Skeletal muscle satellite cell (primary cell): ENCODE results near the gene UTP15.

Source experiments
- H3K27me3 ChIP-seq: 2 replicates; pipeline ENCODE4 v1.7.0; 2013; ENCODE audit warnings: low read length; ENCODE audit not compliant: control insufficient read depth, insufficient read depth
- H3K36me3 ChIP-seq: 2 replicates; pipeline ENCODE4 v1.7.0; 2013; ENCODE audit warnings: mild to moderate bottlenecking, control low read depth, low read length; ENCODE audit not compliant: insufficient read depth
- H3K4me1 ChIP-seq: 2 replicates; pipeline ENCODE4 v1.7.0; 2013; ENCODE audit warnings: low read length; ENCODE audit not compliant: control insufficient read depth, insufficient read depth
- H3K4me2 ChIP-seq: 2 replicates; pipeline ENCODE4 v1.7.0; 2013; ENCODE audit warnings: mild to moderate bottlenecking, low read length
- H3K4me3 ChIP-seq: 2 replicates; pipeline ENCODE4 v1.7.0; 2013; ENCODE audit warnings: low read length
- H3K9ac ChIP-seq: 2 replicates; pipeline ENCODE4 v1.7.0; 2013; ENCODE audit warnings: mild to moderate bottlenecking, low read depth, low read length, moderate library complexity
- H3K9me3 ChIP-seq: replicated peaks from 2 replicates; pipeline ENCODE4 v1.7.0; 2013; ENCODE audit warnings: mild to moderate bottlenecking, control low read depth, low read length

The UTP15 gene

DNA sequence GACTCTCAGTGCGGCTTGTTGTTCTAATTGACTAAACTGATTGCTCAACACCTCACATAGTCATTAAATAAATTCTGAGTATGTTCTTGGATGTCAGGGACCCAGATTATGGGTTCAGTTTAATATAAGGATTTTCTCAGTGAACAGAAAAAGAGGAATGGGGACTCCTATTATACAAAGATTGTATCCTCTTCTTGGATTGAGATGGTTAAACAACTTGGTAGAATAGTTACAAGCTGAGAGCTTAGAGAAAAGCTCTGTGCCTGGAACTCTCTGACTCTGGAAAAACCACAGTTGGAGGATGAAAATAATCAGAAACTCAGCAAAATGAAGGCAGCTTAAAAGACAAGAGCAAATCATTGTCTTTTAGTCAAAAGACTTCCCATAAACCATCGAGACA, 30.6 kb upstream of the UTP15 start:
- peaks cover 27% of the 10 kb centered on the region for H3K27me3 ChIP-seq
- H3K36me3 ChIP-seq = no peaks in the 10 kb centered on the region
- H3K4me3 ChIP-seq = no peak overlapping the region
- no peak overlapping the region for H3K4me2 ChIP-seq
- H3K9me3 ChIP-seq = no peaks in the 10 kb centered on the region
- H3K9ac ChIP-seq = no peak overlapping the region
- H3K4me1 ChIP-seq = peaks cover 4% of the 10 kb centered on the region

DNA sequence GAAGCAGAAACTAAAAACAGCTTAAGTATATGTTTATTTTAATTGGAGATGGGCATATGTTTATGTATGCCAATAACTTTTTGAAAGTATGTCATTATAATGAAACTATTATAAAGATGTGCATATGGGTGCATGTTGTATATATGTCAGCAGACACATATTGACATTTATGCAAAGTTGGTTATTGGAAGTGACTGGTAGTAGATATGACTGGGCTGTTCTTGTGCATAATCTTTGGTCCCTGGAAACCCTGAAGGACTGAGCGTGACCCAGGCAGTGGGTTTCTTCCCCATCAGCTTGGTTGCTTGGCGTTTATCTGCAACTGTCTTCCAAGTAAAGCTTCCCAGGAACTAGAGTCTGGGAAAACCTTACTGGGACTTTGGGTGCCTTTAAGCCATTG, 25.8 kb upstream of the UTP15 start:
- Histone ChIP-seq H3K4me3 (no peak overlapping the region), H3K4me1 (no peaks in the 10 kb centered on the region), H3K4me2 (no peak overlapping the region), H3K9me3 (no peaks in the 10 kb centered on the region), H3K36me3 (no peaks in the 10 kb centered on the region), H3K9ac (no peak overlapping the region), H3K27me3 (peaks cover 18% of the 10 kb centered on the region)

DNA sequence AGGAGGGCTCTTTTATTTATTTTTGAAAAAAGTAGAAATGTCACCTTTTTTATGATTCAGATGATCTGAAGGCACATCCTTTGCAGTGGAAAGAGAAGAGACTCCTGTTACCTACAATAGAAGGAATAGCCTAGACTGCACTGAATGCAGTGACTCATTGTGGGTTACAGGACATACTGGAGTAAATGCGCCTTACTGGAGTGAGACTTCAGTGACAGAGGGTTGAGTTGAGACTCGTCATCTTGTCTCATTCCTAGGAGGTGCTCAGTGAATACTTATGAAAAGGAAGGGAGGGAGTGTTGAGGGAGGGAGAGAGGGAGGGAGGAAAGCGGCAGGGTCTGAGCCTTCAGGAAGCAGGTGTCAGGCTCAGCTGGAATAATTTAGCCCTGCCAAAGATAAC, 25.4 kb upstream of the UTP15 start:
- H3K4me3 ChIP-seq = no peak overlapping the region
- H3K4me2 ChIP-seq = no peak overlapping the region
- H3K36me3 ChIP-seq = no peaks in the 10 kb centered on the region
- no peaks in the 10 kb centered on the region for H3K4me1 ChIP-seq
- H3K9ac ChIP-seq = no peak overlapping the region
- no peaks in the 10 kb centered on the region for H3K9me3 ChIP-seq
- H3K27me3 ChIP-seq = peaks cover 19% of the 10 kb centered on the region

DNA sequence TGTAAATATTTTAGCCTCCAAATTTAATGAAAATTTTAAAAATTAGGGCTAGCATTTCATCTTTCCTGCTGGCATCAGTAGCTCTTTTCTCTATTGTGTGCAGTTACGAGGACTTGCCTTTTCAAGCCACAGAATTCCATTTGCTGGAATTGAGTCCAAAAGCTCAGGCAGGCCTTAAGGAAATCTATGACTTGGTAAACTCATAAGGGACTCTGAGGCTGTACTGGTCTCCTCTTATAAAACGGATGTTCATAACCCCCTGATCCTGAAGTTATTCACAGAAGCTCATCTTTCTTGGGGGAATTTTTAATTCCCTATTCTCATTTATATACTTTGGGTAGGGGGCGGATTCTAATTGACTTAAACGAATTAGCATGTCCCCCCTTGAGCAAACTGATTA, 23.5 kb upstream of the UTP15 start:
- Histone ChIP-seq H3K9ac (no peak overlapping the region), H3K4me2 (no peak overlapping the region), H3K9me3 (no peaks in the 10 kb centered on the region), H3K36me3 (no peaks in the 10 kb centered on the region), H3K4me1 (no peaks in the 10 kb centered on the region), H3K4me3 (no peak overlapping the region), H3K27me3 (peaks cover 21% of the 10 kb centered on the region)

DNA sequence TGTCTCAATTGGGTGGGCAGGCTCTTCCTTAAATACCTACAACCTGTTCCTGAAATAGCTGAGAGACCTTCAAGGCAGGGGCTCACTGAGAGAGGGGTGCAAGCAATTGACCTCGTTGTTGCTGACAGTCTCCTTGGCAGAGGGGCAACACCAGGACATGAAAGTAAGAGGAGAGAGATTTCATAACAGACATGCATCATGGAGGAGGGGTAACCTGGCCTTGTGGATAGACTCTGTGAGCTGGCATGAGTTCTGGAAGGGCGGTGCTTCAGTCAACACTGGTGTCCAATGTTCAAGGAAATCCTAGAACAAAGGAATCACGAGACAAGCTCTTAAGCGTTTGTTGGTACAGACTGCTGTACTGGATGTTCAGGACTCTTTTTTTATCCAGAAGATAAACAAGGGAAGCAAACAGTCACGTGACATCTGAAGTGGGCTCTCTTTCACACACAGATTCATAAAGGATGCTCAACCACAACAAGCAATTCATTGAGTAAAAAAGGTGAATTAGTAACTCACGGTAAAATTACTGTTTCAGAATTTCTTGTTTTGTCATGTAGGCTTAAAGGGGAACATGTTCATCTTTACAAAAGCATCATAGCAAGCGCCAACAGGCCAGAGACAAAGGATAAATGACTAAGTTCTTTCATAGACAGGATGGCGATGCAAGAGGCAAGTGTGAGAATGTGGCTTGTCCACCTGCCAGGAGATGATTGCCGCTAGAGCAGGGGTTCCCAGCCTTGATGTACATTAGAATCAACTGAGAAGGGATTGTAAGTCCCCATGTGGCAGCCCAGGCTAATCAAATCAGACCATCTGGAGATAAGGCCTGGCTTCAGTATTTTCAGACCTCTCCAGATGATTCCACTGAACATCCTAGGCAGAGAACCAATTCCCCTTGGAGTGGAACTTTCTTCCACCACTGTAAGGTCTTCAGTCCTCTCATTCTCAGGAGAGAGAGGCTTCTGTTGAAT, 20.8 kb upstream of the UTP15 start:
- H3K9ac ChIP-seq = no peak overlapping the region
- H3K36me3 ChIP-seq = no peaks in the 10 kb centered on the region
- H3K4me1 ChIP-seq = no peaks in the 10 kb centered on the region
- H3K9me3 ChIP-seq = no peaks in the 10 kb centered on the region
- H3K4me3 ChIP-seq = no peak overlapping the region
- H3K27me3 ChIP-seq = peaks cover 21% of the 10 kb centered on the region
- H3K4me2 ChIP-seq = no peak overlapping the region

DNA sequence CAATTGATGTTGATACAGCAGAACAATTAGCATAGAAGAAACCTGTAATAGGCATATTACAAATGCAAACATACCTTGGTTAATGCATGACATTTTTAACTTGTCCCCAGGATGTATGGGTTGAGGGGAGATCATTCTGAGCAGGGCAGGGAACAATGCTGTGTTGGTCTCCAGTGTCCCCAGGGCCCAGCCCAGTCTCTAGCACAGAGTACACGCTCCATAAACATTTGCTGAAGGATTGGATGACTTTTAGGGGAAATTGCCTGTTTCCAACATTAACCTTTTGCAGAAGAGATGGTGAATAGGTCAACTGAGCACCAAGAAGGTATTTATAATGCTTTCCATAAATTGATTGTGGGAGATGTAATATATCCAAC, 20.2 kb upstream of the UTP15 start:
- Histone ChIP-seq H3K36me3 (no peaks in the 10 kb centered on the region), H3K4me1 (no peaks in the 10 kb centered on the region), H3K4me3 (no peak overlapping the region), H3K9ac (no peak overlapping the region), H3K9me3 (no peaks in the 10 kb centered on the region), H3K27me3 (peaks cover 21% of the 10 kb centered on the region), H3K4me2 (no peak overlapping the region)

DNA sequence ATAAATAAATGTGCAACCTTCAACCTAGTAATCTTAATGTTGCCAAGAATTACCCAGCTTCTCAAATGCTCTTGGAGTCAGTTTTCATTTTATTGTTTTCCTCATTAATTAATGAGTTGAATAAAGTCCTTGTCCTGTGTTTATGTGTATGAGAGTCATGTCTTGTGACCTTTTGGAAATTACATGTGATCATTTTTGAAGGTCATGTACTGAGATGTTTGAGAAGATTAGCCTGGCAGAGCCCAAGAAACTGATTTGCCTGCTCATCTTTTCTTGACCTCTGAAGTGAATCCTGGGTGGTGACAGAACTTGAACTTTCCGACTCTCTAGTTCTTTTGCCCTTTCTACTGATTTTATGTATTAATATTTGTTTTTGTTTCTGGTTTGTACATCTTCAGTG, 15.5 kb upstream of the UTP15 start:
- peaks cover 14% of the 10 kb centered on the region for H3K36me3 ChIP-seq
- no peaks in the 10 kb centered on the region for H3K4me1 ChIP-seq
- H3K4me3 ChIP-seq = no peak overlapping the region

DNA sequence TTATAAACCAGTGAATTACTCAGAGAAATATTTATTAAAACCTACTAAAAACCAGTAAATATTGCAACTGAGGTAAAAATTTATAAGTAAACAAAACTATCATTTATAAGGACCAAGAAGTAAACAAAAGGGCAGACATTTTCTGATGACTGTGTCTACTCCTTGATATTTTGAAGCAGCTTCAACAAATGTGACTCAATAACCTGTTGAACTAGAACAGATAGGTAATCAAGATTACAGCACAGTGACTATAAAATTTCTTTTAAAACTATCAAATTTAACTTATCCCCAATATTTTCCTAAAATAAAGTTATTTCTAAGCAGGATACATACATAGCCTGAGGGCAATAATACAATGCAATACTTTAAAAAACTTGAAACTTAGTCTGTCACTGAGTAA, 12.9 kb upstream of the UTP15 start:
- Histone ChIP-seq H3K9me3 (no peaks in the 10 kb centered on the region), H3K4me2 (no peak overlapping the region), H3K9ac (no peak overlapping the region), H3K4me1 (no peaks in the 10 kb centered on the region), H3K4me3 (no peak overlapping the region), H3K36me3 (peaks cover 24% of the 10 kb centered on the region), H3K27me3 (no peaks in the 10 kb centered on the region)

More for the DNA sequence above, 15.5 kb upstream of the UTP15 start:
- Histone ChIP-seq H3K9me3 (no peaks in the 10 kb centered on the region), H3K9ac (no peak overlapping the region), H3K4me2 (no peak overlapping the region), H3K27me3 (peaks cover 5% of the 10 kb centered on the region)

DNA sequence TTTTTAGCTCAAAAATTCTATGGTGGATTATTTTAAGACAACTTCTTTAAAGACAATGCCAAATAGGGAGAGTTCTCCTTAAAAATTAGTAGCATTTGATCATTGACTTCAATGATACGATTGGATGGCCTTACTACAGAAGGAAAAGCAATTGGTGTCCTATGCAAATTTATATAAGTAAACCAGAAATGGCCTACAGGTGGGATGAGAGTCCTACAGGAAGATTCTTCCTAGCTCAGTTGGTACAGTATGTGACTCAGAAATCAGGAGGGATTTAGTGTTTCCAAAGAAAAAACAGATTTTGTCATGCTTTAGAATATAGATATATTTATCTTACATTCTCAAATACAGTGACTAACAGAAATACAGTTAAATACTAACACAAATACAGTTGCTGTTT, 6.6 kb upstream of the UTP15 start:
- H3K27me3 ChIP-seq = no peaks in the 10 kb centered on the region
- no peaks in the 10 kb centered on the region for H3K9me3 ChIP-seq
- peaks cover 20% of the 10 kb centered on the region for H3K36me3 ChIP-seq
- no peak overlapping the region for H3K4me2 ChIP-seq
- H3K4me3 ChIP-seq = no peak overlapping the region
- H3K9ac ChIP-seq = no peak overlapping the region
- peaks cover 5% of the 10 kb centered on the region for H3K4me1 ChIP-seq

DNA sequence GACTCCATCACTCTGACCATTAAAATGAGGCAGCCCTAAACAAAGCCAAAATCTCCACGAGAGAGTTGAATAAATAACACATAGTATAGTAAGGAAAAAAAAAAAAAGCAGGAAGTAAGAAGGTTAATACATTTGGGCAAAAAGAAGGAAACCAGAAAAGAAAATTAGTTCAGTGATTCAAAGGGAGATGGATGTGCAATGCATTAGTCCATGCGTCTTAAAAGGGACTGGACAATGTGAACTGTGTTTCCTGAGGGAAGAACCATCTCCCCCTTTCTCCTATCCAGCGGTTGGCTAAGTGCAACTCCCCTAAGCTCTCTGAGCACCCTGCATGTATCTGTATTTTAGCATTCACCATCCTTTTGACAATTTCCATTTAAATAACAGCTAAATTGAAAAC, 1.5 kb upstream of the UTP15 start:
- Histone ChIP-seq H3K9ac (peak overlapping the region; percentile 88), H3K27me3 (no peaks in the 10 kb centered on the region), H3K4me3 (peak overlapping the region; percentile 85), H3K9me3 (no peaks in the 10 kb centered on the region), H3K4me1 (peaks cover 28% of the 10 kb centered on the region), H3K4me2 (peak overlapping the region; percentile 90), H3K36me3 (peaks cover 8% of the 10 kb centered on the region)

DNA sequence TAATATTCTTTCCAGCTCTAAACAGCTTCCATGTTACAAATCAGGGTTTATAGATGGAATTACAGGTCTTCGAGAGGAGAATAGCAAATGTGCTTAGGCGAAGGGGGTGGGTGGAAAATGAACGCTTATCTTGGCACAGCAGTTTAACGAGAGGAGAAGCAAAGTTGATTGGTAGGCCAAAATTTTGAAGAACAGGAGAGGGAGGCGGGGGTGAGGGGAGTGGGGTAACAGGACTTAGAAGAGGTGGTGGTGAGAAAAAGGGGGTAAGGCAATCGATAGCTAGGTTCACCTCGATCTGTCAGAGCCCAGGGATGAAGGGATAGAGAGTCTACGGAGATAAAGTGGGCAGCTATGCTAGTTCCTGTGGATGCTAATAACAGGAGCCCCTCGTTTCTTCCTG, 868 bp upstream of the UTP15 start:
- Histone ChIP-seq H3K9ac (peak overlapping the region; percentile 88), H3K36me3 (peaks cover 11% of the 10 kb centered on the region), H3K4me1 (peaks cover 28% of the 10 kb centered on the region), H3K27me3 (no peaks in the 10 kb centered on the region), H3K4me3 (peak overlapping the region; percentile 85), H3K4me2 (peak overlapping the region; percentile 90), H3K9me3 (no peaks in the 10 kb centered on the region)

DNA sequence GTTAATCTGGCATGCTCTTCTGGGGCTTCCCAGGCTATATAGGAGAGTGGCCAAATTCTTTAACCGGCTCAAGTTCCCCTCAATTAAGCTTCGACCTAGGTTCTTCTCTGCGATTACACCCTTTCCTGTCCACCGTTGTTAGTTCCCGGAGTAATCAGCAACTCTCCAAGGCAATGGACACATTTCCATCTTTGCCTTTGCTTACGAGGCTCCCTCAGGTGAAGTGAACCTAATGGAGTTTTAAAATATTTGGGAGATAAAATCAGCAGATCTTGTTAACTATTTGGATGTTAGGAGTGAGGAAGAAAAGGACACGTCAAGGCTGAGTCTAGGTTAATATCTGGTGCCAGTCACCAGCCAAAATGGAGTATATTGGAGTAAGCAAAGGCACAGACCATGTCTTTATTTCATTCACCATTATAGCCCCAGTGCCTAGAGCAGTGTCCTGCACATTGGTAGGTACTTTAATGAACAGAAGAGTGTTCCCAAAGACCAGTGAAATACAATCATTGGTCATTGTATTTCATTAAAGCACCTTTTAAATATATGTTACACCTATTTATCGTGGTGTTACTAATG, 515 bp downstream of the UTP15 start:
- Histone ChIP-seq H3K27me3 (no peaks in the 10 kb centered on the region), H3K4me3 (peak overlapping the region; percentile 85), H3K9ac (peak overlapping the region; percentile 88), H3K4me2 (peak overlapping the region; percentile 90), H3K36me3 (peaks cover 21% of the 10 kb centered on the region), H3K9me3 (no peaks in the 10 kb centered on the region), H3K4me1 (peaks cover 28% of the 10 kb centered on the region)
